Epithelial cell of esophagus (primary cell): Measurements from ENCODE around the gene FKBP1B.

Experiments
- DNase-seq: peaks from one replicate; pipeline ENCODE4 v3.0.0; 2010; ENCODE audit warnings: low read depth
- H3K4me3 ChIP-seq: 2 replicates; pipeline ENCODE4 v1.5.1; 2011; ENCODE audit warnings: mild to moderate bottlenecking, low read length, control low read depth
- TF ChIP-seq, protein P1 (sequence below): IDR thresholded peaks from 2 replicates; pipeline ENCODE4 v1.5.1; 2011; ENCODE audit warnings: low read depth, mild to moderate bottlenecking, low read length, control low read depth, inconsistent platforms; ENCODE audit not compliant: insufficient read depth; ENCODE audit errors: missing control alignments

FKBP1B gene

GRCh38 chr2:24017711-24018110, 31.8 kb upstream of the FKBP1B start:
- TF ChIP-seq, protein P1, sequence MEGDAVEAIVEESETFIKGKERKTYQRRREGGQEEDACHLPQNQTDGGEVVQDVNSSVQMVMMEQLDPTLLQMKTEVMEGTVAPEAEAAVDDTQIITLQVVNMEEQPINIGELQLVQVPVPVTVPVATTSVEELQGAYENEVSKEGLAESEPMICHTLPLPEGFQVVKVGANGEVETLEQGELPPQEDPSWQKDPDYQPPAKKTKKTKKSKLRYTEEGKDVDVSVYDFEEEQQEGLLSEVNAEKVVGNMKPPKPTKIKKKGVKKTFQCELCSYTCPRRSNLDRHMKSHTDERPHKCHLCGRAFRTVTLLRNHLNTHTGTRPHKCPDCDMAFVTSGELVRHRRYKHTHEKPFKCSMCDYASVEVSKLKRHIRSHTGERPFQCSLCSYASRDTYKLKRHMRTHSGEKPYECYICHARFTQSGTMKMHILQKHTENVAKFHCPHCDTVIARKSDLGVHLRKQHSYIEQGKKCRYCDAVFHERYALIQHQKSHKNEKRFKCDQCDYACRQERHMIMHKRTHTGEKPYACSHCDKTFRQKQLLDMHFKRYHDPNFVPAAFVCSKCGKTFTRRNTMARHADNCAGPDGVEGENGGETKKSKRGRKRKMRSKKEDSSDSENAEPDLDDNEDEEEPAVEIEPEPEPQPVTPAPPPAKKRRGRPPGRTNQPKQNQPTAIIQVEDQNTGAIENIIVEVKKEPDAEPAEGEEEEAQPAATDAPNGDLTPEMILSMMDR = no peak
- H3K4me3 ChIP-seq = no peak overlapping the region
- DNase-seq = no peak

DNA sequence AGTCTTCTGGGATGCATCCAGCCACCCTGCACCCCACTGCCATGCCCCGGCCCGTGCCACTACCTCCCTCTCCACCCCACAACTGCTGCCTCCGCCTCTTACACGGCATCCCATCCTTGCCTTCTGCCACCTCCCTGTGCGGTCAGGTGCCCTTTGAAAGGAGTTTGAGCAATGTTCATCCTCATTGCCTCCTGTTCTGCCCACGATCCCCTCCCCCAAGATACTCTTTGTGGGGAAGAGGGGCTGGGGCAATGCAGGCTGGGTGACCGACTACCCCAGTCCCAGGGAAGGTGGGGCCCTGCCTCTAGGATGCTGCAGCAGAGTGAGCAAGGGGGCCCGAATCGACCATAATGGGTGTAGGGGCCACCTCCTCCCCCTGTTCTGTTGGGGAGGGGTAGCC, 31.3 kb upstream of the FKBP1B start:
- DNase-seq = no peak
- TF ChIP-seq, protein P1 = no peak
- H3K4me3 ChIP-seq = no peak overlapping the region

GRCh38 chr2:24019729-24020128, 29.8 kb upstream of the FKBP1B start:
- TF ChIP-seq, protein P1 = no peak
- no peak for DNase-seq
- no peak overlapping the region for H3K4me3 ChIP-seq

GRCh38 chr2:24020244-24020643, 29.3 kb upstream of the FKBP1B start:
- no peak overlapping the region for H3K4me3 ChIP-seq
- no peak for DNase-seq
- TF ChIP-seq, protein P1 = no peak

DNA sequence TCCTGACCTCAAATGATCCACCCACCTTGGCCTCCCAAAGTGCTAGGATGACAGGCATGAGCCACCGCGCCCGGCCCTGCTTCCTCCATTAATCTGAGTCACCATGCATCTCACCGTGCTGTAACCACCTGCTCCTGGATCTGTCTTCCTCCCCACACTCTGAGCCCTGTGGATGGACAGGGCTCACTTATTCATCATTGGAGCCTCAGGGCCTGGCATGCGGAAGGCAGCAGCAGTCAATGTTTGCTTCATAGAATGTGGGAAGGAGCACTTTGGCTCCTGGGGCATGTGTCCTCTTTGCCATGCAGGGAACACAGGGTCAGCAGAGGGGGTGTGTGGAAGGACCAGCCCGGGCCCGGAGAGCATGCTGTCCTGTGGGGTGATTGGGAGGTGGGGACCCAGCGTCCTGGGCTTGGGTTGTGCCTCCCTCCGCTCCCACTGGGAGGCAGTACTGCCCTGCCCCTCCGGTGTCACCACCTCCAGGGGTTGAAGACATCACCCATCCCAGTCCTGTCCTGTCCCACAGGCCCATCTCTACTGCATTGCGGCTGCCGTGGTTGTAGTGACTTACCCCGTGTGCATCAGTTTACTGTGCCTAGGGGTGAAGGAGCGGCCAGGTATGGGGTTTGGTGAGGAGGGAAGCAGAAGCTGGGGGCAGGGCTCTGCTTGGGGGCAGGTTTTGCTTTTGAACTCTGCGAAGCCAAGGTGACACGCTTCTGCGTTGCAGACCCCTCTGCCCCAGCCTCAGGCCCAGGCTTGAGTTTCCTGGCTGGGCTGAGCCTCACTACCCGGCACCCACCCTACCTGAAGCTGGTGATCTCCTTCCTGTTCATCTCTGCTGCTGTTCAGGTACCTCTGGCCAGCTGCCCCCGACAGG, 28.2 kb upstream of the FKBP1B start:
- TF ChIP-seq, protein P1 = no peak
- DNase-seq = peak; percentile 96
- H3K4me3 ChIP-seq = no peak overlapping the region

DNA sequence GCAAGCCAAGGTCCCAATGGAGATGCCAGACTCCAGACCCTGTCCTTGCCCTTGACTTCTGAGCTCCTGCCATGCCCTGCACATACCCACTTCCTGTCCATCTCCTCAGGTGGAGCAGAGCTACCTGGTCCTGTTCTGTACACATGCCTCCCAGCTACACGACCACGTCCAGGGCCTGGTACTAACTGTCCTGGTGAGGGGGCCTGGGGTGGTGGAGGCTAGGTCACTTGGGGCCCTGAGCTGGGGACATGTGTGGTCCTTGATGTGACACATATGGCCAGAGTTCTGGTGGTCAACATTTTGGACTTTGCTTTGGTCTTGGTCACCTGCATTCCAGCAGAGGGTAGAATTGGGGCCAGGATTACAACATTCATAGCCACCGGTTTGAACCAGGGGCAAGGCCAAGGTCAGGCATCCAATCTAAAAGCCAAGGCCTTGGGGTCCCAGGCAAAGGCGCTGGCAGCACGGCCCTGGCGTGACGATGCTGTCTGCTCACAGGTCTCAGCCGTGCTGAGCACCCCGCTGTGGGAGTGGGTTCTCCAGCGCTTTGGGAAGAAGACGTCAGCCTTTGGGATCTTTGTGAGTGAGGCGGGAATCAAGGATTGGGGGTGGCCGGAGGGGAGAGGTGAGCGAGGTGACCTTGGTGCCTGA, 27.1 kb upstream of the FKBP1B start:
- no peak overlapping the region for H3K4me3 ChIP-seq
- DNase-seq = no peak
- TF ChIP-seq, protein P1 = no peak
